BLaER1 treated with 17β-estradiol and CSF1 and Interleukin-3, amounts not matched to agents 10 nM and 100 nM (cell line): ENCODE results near the gene N4BP2L2.
A peak's percentile ranks its signal among the peaks of the same experiment; 100 is the strongest.

Experiments used
- H3K27ac ChIP-seq, 11 experiments: shearing (Covaris generic); formaldehyde crosslinking; 2 replicates each; pipeline ENCODE4 v1.8.1; 2022
- H3K27me3 ChIP-seq, 11 experiments: shearing (Covaris generic); formaldehyde crosslinking; 2 replicates each; pipeline ENCODE4 v1.8.1; 2022
- H3K36me3 ChIP-seq, 11 experiments: shearing (Covaris generic); formaldehyde crosslinking; 2 replicates each; pipeline ENCODE4 v1.8.1; 2022
- H3K4me1 ChIP-seq, 10 experiments: shearing (Covaris generic); formaldehyde crosslinking; 2 replicates each; pipeline ENCODE4 v1.8.1; 2022
- H3K4me2 ChIP-seq, 11 experiments: shearing (Covaris generic); formaldehyde crosslinking; 2 replicates each; pipeline ENCODE4 v1.8.1; 2022
- H3K4me3 ChIP-seq, 10 experiments: shearing (Covaris generic); formaldehyde crosslinking; 2 replicates each; pipeline ENCODE4 v1.8.1; 2022
- H3K9ac ChIP-seq, 11 experiments: shearing (Covaris generic); formaldehyde crosslinking; 2 replicates each; pipeline ENCODE4 v1.8.1; 2022
- H3K9me3 ChIP-seq, 11 experiments: shearing (Covaris generic); formaldehyde crosslinking; replicated peaks in 1 of 11; 2 replicates each; pipeline ENCODE4 v1.8.1; 2022
- H4K20me1 ChIP-seq, 11 experiments: shearing (Covaris generic); formaldehyde crosslinking; 2 replicates each; pipeline ENCODE4 v1.8.1; 2022
- Cebpa-rat ChIP-seq, 11 experiments: shearing (Covaris generic); IDR thresholded peaks; 2 replicates each; pipeline ENCODE4 v1.8.1; 2022

Gene N4BP2L2

DNA sequence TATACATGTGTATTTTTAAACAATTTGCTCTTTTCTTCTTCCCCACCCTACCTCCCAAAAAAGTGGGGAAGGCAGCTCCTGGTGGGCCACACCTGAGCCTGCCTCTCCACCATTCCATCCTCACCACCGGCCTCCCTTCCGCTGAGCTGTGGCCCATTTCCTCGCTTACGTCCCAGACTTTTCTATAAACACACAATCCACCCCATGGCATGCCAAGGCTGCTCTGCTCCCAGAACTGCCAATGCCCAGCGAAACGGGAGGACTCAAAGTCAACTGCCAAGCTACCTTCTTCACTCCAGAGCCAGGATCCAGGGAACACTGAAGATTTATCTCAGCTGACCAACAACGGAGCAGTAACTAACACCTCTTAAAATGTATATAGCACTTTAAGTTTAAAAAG lies 113.4 kb downstream of the N4BP2L2 start:
- Histone ChIP-seq H3K4me2 (peak overlapping the region; percentile 76 to 97 (median 93); a peak in 21 of 22 replicates), H3K9ac (peak overlapping the region in 1 of 11 experiments; percentile 92; a peak in 1 of 22 replicates), H3K27ac (peak overlapping the region in 5 of 11 experiments; percentile 86 to 94 (median 93); a peak in 9 of 22 replicates)

DNA sequence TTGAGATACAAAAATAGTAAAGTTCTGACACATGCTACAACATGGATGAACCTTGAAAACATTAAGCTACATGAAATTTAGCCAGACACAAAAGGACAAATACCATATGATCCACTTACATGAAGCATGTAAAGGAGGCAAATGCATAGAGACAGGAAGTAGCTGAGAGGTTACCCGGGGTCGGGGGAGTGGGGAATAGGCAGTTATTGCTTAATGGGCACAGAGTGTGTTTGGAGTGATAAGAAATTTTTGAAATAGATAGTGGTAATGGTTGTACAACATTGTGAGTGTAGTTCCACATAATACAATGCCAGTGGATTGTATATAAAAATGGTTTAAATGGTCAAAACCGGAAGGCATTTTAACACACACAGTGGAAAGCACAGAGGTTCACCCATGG lies 115.0 kb downstream of the N4BP2L2 start:
- peak overlapping the region in 1 of 11 experiments; percentile 23; a peak in 1 of 22 replicates for H3K27ac ChIP-seq
- peaks cover 27 to 43% (median 32%) of the 10 kb centered on the region in 11 experiments for H3K9me3 ChIP-seq
- peaks cover 0 to 36% (median 0%) of the 10 kb centered on the region in 11 experiments; a peak in 2 of 22 replicates for H4K20me1 ChIP-seq
- H3K36me3 ChIP-seq: peaks cover 19 to 57% (median 40%) of the 10 kb centered on the region in 11 experiments
- H3K4me2 ChIP-seq: peak overlapping the region in 5 of 11 experiments; percentile 8 to 34 (median 20); a peak in 5 of 22 replicates
- H3K27me3 ChIP-seq: no peaks in the 10 kb centered on the region
- no peak for TF ChIP-seq Cebpa-rat (IDR thresholded peaks at IDR 0.05)
- H3K9ac ChIP-seq: no peak overlapping the region
- no peak overlapping the region for H3K4me3 ChIP-seq
- peaks cover 21 to 32% (median 29%) of the 10 kb centered on the region in 10 experiments for H3K4me1 ChIP-seq

More for the DNA sequence above, 113.4 kb downstream of the N4BP2L2 start:
- Histone ChIP-seq H3K27me3 (no peaks in the 10 kb centered on the region), H3K9me3 (peaks cover 11 to 27% (median 16%) of the 10 kb centered on the region in 11 experiments), H3K4me1 (peaks cover 36 to 48% (median 44%) of the 10 kb centered on the region in 10 experiments), H4K20me1 (peaks cover 0 to 36% (median 0%) of the 10 kb centered on the region in 11 experiments; a peak in 2 of 22 replicates), H3K4me3 (no peak overlapping the region), H3K36me3 (peaks cover 8 to 42% (median 29%) of the 10 kb centered on the region in 11 experiments)
- no peak for TF ChIP-seq Cebpa-rat (IDR thresholded peaks at IDR 0.05)

DNA sequence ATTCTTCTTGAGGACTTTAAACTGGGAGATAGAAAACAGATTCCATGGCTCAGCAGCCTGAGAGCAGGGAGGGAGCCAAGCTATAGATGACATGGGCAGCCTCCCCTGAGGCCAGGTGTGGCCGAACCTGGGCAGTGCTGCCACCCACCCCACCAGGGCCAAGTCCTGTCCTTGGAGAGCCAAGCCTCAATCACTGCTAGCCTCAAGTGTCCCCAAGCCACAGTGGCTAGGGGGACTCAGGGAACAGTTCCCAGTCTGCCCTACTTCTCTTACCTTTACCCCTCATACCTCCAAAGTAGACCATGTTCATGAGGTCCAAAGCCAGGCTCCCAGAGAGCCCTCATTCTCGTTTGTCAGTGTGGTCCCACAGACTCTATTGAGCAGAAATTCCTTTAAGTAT lies 118.7 kb downstream of the N4BP2L2 start:
- Histone ChIP-seq H3K4me2 (no peak overlapping the region), H3K9me3 (peaks cover 34 to 59% (median 48%) of the 10 kb centered on the region in 11 experiments), H4K20me1 (peaks cover 0 to 26% (median 0%) of the 10 kb centered on the region in 11 experiments; a peak in 1 of 22 replicates), H3K4me1 (peaks cover 0 to 14% (median 6%) of the 10 kb centered on the region in 10 experiments; a peak in 14 of 20 replicates), H3K27ac (no peak overlapping the region), H3K36me3 (peaks cover 19 to 65% (median 46%) of the 10 kb centered on the region in 11 experiments), H3K27me3 (no peaks in the 10 kb centered on the region), H3K9ac (no peak overlapping the region), H3K4me3 (0 out of 20 replicates have a peak overlapping the region, but pooled peaks of 2 of the 10 experiments have one; percentile 15 to 35)
- TF ChIP-seq Cebpa-rat (IDR thresholded peaks at IDR 0.05): no peak

DNA sequence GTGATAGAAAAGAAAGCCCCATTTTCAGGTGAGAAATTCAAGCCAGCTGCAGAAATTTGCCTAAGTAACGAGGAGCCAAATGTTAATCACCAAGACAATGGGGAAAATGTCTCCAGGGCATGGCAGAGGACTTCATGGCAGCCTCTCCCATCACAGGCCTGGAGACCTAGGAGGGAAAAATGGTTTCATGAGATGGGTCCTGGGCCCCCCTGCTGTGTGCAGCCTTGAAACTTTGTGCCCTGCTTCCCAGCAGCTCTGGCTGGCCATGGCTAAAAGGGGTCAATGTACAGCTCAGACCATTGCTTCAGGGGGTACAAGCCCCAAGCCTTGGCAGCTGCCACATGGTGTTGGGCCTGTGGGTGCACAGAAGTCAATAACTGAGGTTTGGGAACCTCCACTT lies 120.6 kb downstream of the N4BP2L2 start:
- peaks cover 0 to 7% (median 0%) of the 10 kb centered on the region in 11 experiments; a peak in 1 of 22 replicates for H4K20me1 ChIP-seq
- H3K4me1 ChIP-seq: no peaks in the 10 kb centered on the region
- peaks cover 19 to 54% (median 42%) of the 10 kb centered on the region in 11 experiments for H3K36me3 ChIP-seq
- H3K4me3 ChIP-seq: no peak overlapping the region
- peaks cover 34 to 59% (median 48%) of the 10 kb centered on the region in 11 experiments for H3K9me3 ChIP-seq
- no peak overlapping the region for H3K9ac ChIP-seq
- TF ChIP-seq Cebpa-rat (IDR thresholded peaks at IDR 0.05): no peak
- no peak overlapping the region for H3K4me2 ChIP-seq
- H3K27me3 ChIP-seq: no peaks in the 10 kb centered on the region
- H3K27ac ChIP-seq: no peak overlapping the region

DNA sequence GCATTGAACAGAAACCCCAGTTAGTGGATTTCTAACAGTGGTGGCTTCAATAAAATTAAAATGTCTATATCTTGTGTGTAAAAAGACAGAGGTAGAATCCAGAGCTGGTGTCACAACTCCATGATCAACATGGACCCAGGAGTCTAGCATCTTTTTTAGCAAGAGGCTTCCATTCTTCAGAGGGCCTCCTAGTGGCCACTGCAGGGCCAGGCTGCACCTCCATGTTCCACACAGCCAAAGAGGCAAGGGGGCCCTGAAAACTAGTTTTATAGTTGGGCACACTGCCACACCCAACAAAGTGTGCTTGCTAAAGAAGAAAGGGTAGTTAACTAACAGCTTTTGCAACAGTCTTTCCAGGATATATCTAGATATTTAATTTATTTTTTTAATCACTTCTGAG lies 123.6 kb downstream of the N4BP2L2 start:
- Histone ChIP-seq H3K4me2 (no peak overlapping the region), H3K36me3 (peaks cover 9 to 28% (median 20%) of the 10 kb centered on the region in 11 experiments), H3K27ac (no peak overlapping the region), H3K4me3 (no peak overlapping the region), H3K9me3 (peaks cover 22 to 33% (median 27%) of the 10 kb centered on the region in 11 experiments), H3K27me3 (no peaks in the 10 kb centered on the region), H3K4me1 (peaks cover 0 to 5% (median 4%) of the 10 kb centered on the region in 10 experiments; a peak in 17 of 20 replicates), H3K9ac (no peak overlapping the region), H4K20me1 (peaks cover 0 to 5% (median 0%) of the 10 kb centered on the region in 11 experiments; a peak in 1 of 22 replicates)
- no peak for TF ChIP-seq Cebpa-rat (IDR thresholded peaks at IDR 0.05)

DNA sequence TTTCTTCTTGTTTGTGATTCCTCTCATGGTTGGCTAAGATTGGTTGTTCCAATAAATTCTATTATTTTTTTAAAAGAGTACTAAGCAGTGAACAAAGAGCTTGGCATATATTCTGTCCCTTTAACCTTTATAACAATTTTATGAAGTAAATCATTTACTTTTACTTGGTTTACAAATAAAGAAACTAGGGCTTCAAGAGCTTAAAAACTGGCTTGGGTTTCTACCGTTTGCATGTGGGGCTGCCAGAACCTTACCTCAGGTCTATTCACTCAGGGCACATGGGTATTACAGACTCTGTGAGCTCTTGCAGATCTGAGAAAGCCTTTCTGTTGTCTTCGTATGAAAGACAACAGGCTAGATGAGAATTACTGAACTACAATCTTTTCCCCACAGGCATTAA lies 124.0 kb downstream of the N4BP2L2 start:
- Histone ChIP-seq H3K36me3 (peaks cover 4 to 23% (median 16%) of the 10 kb centered on the region in 11 experiments), H3K4me3 (no peak overlapping the region), H3K9me3 (peaks cover 18 to 29% (median 22%) of the 10 kb centered on the region in 11 experiments), H3K4me1 (peaks cover 4 to 9% (median 8%) of the 10 kb centered on the region in 10 experiments), H3K9ac (no peak overlapping the region), H4K20me1 (peaks cover 0 to 9% (median 0%) of the 10 kb centered on the region in 11 experiments; a peak in 2 of 22 replicates), H3K27me3 (no peaks in the 10 kb centered on the region), H3K27ac (no peak overlapping the region), H3K4me2 (no peak overlapping the region)
- TF ChIP-seq Cebpa-rat (IDR thresholded peaks at IDR 0.05): no peak

DNA sequence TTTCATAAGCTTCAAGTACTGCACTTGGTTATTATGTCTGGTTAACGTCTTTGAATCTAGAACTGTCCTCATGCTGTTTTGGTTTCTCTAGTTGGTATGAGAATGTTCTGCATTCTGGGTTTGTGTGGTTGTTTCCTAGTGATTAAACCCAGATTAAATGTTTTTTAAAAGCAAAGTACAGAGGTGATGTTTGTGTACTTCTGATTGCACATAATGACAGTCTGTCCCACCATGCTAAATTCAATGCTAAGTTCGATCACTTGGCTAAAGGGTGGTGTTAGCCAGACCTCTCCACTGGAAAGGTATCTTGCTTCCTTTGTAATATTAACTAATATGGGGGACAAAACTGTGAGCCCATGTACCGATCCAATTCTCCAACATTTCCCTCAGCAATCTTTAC lies 125.3 kb downstream of the N4BP2L2 start:
- Histone ChIP-seq H4K20me1 (peaks cover 0 to 20% (median 0%) of the 10 kb centered on the region in 11 experiments; a peak in 2 of 22 replicates), H3K9ac (no peak overlapping the region), H3K9me3 (peaks cover 5 to 16% (median 9%) of the 10 kb centered on the region in 11 experiments; a peak in 21 of 22 replicates), H3K27ac (no peak overlapping the region), H3K36me3 (peaks cover 0 to 10% (median 5%) of the 10 kb centered on the region in 11 experiments; a peak in 11 of 22 replicates), H3K4me2 (no peak overlapping the region), H3K4me1 (peaks cover 17 to 22% (median 21%) of the 10 kb centered on the region in 10 experiments), H3K4me3 (no peak overlapping the region), H3K27me3 (no peaks in the 10 kb centered on the region)
- no peak for TF ChIP-seq Cebpa-rat (IDR thresholded peaks at IDR 0.05)

DNA sequence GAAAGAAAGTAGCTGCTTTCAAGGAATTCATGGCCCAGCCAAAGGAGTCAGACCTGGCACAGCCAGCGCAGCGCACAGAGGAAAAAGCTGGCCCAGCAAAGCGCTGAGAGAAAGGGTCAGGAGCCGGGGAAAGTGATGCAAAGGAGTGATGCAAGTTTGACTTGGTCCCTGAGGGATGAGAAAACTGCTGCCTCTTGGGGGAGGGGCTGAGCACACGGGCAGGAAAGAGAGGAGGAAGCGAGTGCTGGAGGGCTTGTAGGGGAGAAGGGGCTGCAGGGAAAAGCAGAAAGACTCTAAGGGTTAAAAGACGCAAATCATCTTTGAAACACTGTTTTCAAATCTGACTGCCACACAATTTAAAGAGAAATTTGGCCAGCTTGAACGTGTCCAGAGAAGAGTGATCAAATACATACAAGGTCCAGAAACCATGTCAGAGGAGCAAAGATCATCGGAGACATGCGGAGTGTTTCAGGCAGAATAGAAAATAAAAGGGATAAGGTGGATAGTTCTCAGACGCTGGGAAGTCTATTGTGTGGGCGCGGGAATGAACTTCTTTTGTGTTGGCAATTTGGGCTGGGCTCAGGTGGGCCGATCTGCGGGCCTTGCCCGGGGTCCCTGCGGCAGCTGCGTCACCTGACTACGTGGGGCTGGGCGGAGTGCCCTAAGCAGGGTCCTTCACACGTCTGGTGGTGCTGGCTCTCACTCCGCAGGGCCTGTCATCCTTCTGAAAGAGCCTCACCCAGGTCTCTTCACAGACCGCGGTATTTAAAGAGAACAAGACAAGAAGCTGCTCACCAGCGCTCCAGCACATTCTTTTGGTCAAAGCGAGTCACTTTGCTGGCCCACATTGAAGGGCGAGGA lies 128.8 kb downstream of the N4BP2L2 start:
- Histone ChIP-seq H3K9me3 (no peaks in the 10 kb centered on the region), H3K27ac (peak overlapping the region in 8 of 11 experiments; percentile 35 to 70 (median 62); a peak in 16 of 22 replicates), H3K4me1 (peaks cover 17 to 26% (median 23%) of the 10 kb centered on the region in 10 experiments), H3K36me3 (peaks cover 9 to 33% (median 27%) of the 10 kb centered on the region in 11 experiments; a peak in 17 of 22 replicates), H3K4me3 (no peak overlapping the region), H3K27me3 (no peaks in the 10 kb centered on the region), H3K4me2 (peak overlapping the region; percentile 40 to 78 (median 64)), H3K9ac (peak overlapping the region in 7 of 11 experiments; percentile 6 to 55 (median 36); a peak in 9 of 22 replicates), H4K20me1 (peaks cover 0 to 25% (median 0%) of the 10 kb centered on the region in 11 experiments; a peak in 2 of 22 replicates)
- TF ChIP-seq Cebpa-rat (IDR thresholded peaks at IDR 0.05): peak in 8 of 11 experiments; percentile 25 to 92 (median 74); a peak in 15 of 22 replicates
